ENCODE measurements around the gene FGD3.

FGD3 gene

GRCh38 chr9:93038918-93039317, 91.6 kb downstream of the FGD3 start:
- no peak for TF ChIP-seq CTCF (conservative IDR thresholded peaks at IDR 0.05; ENCODE audit: low read depth)
- CTCF ChIA-PET: interaction anchor here (0.5 kb wide), 1 partner anchor 700 kb away, joined by 3 read pairs; no protein-coding TSS in a partner anchor
- no peak for DNase-seq (ENCODE audit: low spot score)
- H3K27ac ChIP-seq: no peak overlapping the region
- POLR2A ChIA-PET (ENCODE audit: low non-redundant PET): no interaction called here

GRCh38 chr9:93039456-93039855, 92.1 kb downstream of the FGD3 start:
- TF ChIP-seq CTCF (conservative IDR thresholded peaks at IDR 0.05; ENCODE audit: low read depth): no peak
- CTCF ChIA-PET: no interaction called here
- DNase-seq (ENCODE audit: low spot score): no peak
- POLR2A ChIA-PET (ENCODE audit: low non-redundant PET): no interaction called here
- H3K27ac ChIP-seq: no peak overlapping the region

- TF ChIP-seq CTCF (conservative IDR thresholded peaks at IDR 0.05; ENCODE audit: low read depth): no peak
- CTCF ChIA-PET: no interaction called here
Measured at GRCh38 chr9:93039976-93040375, 92.7 kb downstream of the FGD3 start.

GRCh38 chr9:93040409-93040808, 93.1 kb downstream of the FGD3 start:
- CTCF ChIA-PET: interaction anchor here (0.6 to 0.7 kb wide), 2 partner anchors 37 to 366 kb away, joined by 4 read pairs; no protein-coding TSS in a partner anchor
- no peak for TF ChIP-seq CTCF (conservative IDR thresholded peaks at IDR 0.05; ENCODE audit: low read depth)
- H3K27ac ChIP-seq: no peak overlapping the region
- DNase-seq (ENCODE audit: low spot score): no peak
- POLR2A ChIA-PET (ENCODE audit: low non-redundant PET): interaction anchor here (0.6 kb wide), 1 partner anchor 55 kb away, joined by 3 read pairs; the partner anchor contains the start of gene CARD19

More at GRCh38 chr9:93039976-93040375, 92.7 kb downstream of the FGD3 start:
- no peak overlapping the region for H3K27ac ChIP-seq
- DNase-seq (ENCODE audit: low spot score): no peak
- POLR2A ChIA-PET (ENCODE audit: low non-redundant PET): no interaction called here

- CTCF ChIA-PET: interaction anchor here (0.6 to 1.1 kb wide), 6 partner anchors 25 to 1032 kb away, joined by 3 to 4 read pairs (median 4); no protein-coding TSS in a partner anchor
- POLR2A ChIA-PET (ENCODE audit: low non-redundant PET): interaction anchor here (0.6 kb wide), 1 partner anchor 55 kb away, joined by 3 read pairs; the partner anchor contains the start of gene CARD19
- DNase-seq (ENCODE audit: low spot score): peak; percentile 46
- H3K27ac ChIP-seq: no peak overlapping the region
- TF ChIP-seq CTCF (conservative IDR thresholded peaks at IDR 0.05; ENCODE audit: low read depth): no peak
Measured at GRCh38 chr9:93041108-93041802, 93.9 kb downstream of the FGD3 start.

GRCh38 chr9:93043122-93043521, 95.8 kb downstream of the FGD3 start:
- no peak overlapping the region for H3K27ac ChIP-seq
- no peak for TF ChIP-seq CTCF (conservative IDR thresholded peaks at IDR 0.05; ENCODE audit: low read depth)
- POLR2A ChIA-PET (ENCODE audit: low non-redundant PET): no interaction called here
- no peak for DNase-seq (ENCODE audit: low spot score)
- CTCF ChIA-PET: no interaction called here
